HCT116 (cell line): ENCODE results near the gene SERGEF. TPM values are rescaled to one million over a fixed set of nuclear protein-coding genes. Genes with fewer than 3 reads are reported as not detected.

Experiments
- ATAC-seq: fragments of 200-7000 bp; cut with Tn5 transposase; 2 replicates; pipeline ENCODE4 v1.9.1; 2020; ENCODE audit warnings: mild to moderate bottlenecking, moderate library complexity
- BruUV-seq: library from RNA; stranded (reverse); fragments of 400-500 nt; replicated peaks from 2 replicates; lab custom pipeline; 2021; lab: Mats Ljungman, UMichigan
- CTCF ChIA-PET: fragments of 300-600 bp; sonication (Branson Sonifier 250); formaldehyde crosslinking; loops from one replicate; lab custom pipeline; 2021; ENCODE audit warnings: antibody characterized with exemption; lab: Charles Lee
- POLR2A ChIA-PET: fragments of 300-600, 350-600 bp; sonication (Branson Sonifier 250); formaldehyde crosslinking; loops from one replicate; lab custom pipeline; 2021; ENCODE audit warnings: antibody characterized with exemption; lab: Charles Lee
- RAD21 ChIA-PET, 2 experiments: fragments of 300-600 bp; sonication (Branson Sonifier 250); formaldehyde crosslinking; loops; one replicate each; lab custom pipeline; 2023; ENCODE audit warnings: low total read pairs in 2 of 2; ENCODE audit not compliant: uncharacterized antibody in 2 of 2, unreplicated experiment in 2 of 2, low non-redundant PET in 1 of 2; lab: Charles Lee
- DNase-seq: peaks from one replicate; pipeline ENCODE4 v3.0.0-alpha.2; 2010; ENCODE audit warnings: low read depth, low spot score
- H2AFZ ChIP-seq: fragments of 200-600 bp; shearing (Covaris generic), sonication (generic); 2 replicates; pipeline ENCODE4 v1.6.1; 2017; ENCODE audit warnings: low read depth, mixed run types, mixed read lengths, antibody characterized with exemption, low read length; ENCODE audit not compliant: poor library complexity, severe bottlenecking
- H3K27ac ChIP-seq: 2 replicates; pipeline ENCODE4 v1.5.1; 2012; ENCODE audit warnings: low read depth, low read length
- H3K27me3 ChIP-seq: fragments of 200-600 bp; sonication (generic); 2 replicates; pipeline ENCODE4 v1.6.1; 2016; ENCODE audit warnings: mixed run types, low read length, mixed read lengths; ENCODE audit not compliant: insufficient read depth
- H3K36me3 ChIP-seq, 2 experiments: fragments of 200-500 bp in 1 of 2; fragments of 200-600 bp in 1 of 2; sonication (Bioruptor generic) in 1 of 2; sonication (generic) in 1 of 2; 2 replicates each; pipeline versions ENCODE4 v1.5.1 to v1.6.1; 2014 to 2016; ENCODE audit warnings: low read length in 2 of 2, inconsistent platforms in 1 of 2, mixed read lengths in 1 of 2, mixed run types in 1 of 2; ENCODE audit not compliant: insufficient read depth in 2 of 2, control insufficient read depth in 1 of 2
- H3K4me1 ChIP-seq, 2 experiments: fragments of 200-600 bp in 1 of 2; sonication (generic) in 1 of 2; 2 replicates each; pipeline versions ENCODE4 v1.5.1 to v1.6.1; 2012 to 2017; ENCODE audit warnings: low read length in 2 of 2, inconsistent platforms in 1 of 2, mild to moderate bottlenecking in 1 of 2, mixed read lengths in 1 of 2, mixed run types in 1 of 2, moderate library complexity in 1 of 2; ENCODE audit not compliant: insufficient read depth in 2 of 2, control insufficient read depth in 1 of 2
- H3K4me2 ChIP-seq: fragments of 200-600 bp; sonication (generic); 2 replicates; pipeline ENCODE4 v1.6.1; 2017; ENCODE audit warnings: mixed run types, low read length, mixed read lengths
- H3K4me3 ChIP-seq, 2 experiments: fragments of 200-600 bp in 1 of 2; sonication (generic) in 1 of 2; replicated peaks in 1 of 2; 2 replicates each; pipeline ENCODE4 v1.5.1; 2011 to 2016; ENCODE audit warnings: low read length in 2 of 2, control low read depth in 1 of 2, low read depth in 1 of 2, mild to moderate bottlenecking in 1 of 2, mixed read lengths in 1 of 2, mixed run types in 1 of 2
- H3K79me2 ChIP-seq: fragments of 200-600 bp; sonication (generic); 2 replicates; pipeline ENCODE4 v1.6.1; 2017; ENCODE audit warnings: mild to moderate bottlenecking, mixed run types, low read length, moderate library complexity, mixed read lengths; ENCODE audit not compliant: insufficient read depth
- H3K9ac ChIP-seq: fragments of 200-600 bp; sonication (generic); 2 replicates; pipeline ENCODE4 v1.6.1; 2016; ENCODE audit warnings: low read length, mixed read lengths
- H3K9me2 ChIP-seq: fragments of 200-600 bp; sonication (generic), shearing (Covaris generic); 2 replicates; pipeline ENCODE4 v1.6.1; 2017; ENCODE audit warnings: mixed run types, mild to moderate bottlenecking, moderate library complexity; ENCODE audit not compliant: insufficient read depth
- H3K9me3 ChIP-seq, 2 experiments: fragments of 200-500 bp in 1 of 2; fragments of 200-600 bp in 1 of 2; sonication (Bioruptor generic) in 1 of 2; sonication (generic) in 1 of 2; 2 replicates each; pipeline ENCODE4 v1.6.1; 2014 to 2017; ENCODE audit warnings: low read length in 2 of 2, mixed read lengths in 2 of 2, inconsistent platforms in 1 of 2, low read depth in 1 of 2, mild to moderate bottlenecking in 1 of 2, mixed run types in 1 of 2, moderate library complexity in 1 of 2; ENCODE audit not compliant: control insufficient read depth in 1 of 2, insufficient read depth in 1 of 2
- H4K20me1 ChIP-seq: fragments of 200-600 bp; sonication (generic), shearing (Covaris generic); 2 replicates; pipeline ENCODE4 v1.6.1; 2017; ENCODE audit warnings: mixed run types, mild to moderate bottlenecking, moderate library complexity; ENCODE audit not compliant: insufficient read depth
- ATF3 ChIP-seq: IDR thresholded peaks from 2 replicates; pipeline ENCODE4 v1.6.1; 2012
- CTCF ChIP-seq, 3 experiments: fragments of 200-600 bp in 1 of 3; sonication (generic) in 1 of 3; IDR thresholded peaks in 2 of 3; conservative IDR thresholded peaks in 1 of 3; 2 replicates each; pipeline ENCODE4 v1.5.1; 2012 to 2017; ENCODE audit warnings: low read depth in 2 of 3, low read length in 2 of 3, antibody characterized with exemption in 1 of 3, borderline replicate concordance in 1 of 3, control low read depth in 1 of 3, mild to moderate bottlenecking in 1 of 3, mixed read lengths in 1 of 3, mixed run types in 1 of 3, moderate library complexity in 1 of 3; ENCODE audit not compliant: insufficient read depth in 1 of 3
- EGR1 ChIP-seq: IDR thresholded peaks from 2 replicates; pipeline ENCODE4 v1.6.1; 2012; ENCODE audit warnings: low read depth
- ELF1 ChIP-seq: IDR thresholded peaks from 2 replicates; pipeline ENCODE4 v1.6.1; 2012; ENCODE audit warnings: low read depth, borderline replicate concordance
- EZH2 ChIP-seq: fragments of 200-600 bp; sonication (generic); IDR thresholded peaks from 2 replicates; pipeline ENCODE4 v1.6.1; 2017; ENCODE audit warnings: antibody characterized with exemption, mixed run types
- EZH2phosphoT487 ChIP-seq: fragments of 200-600 bp; IDR thresholded peaks from 2 replicates; pipeline ENCODE4 v1.6.1; 2018; ENCODE audit warnings: antibody characterized with exemption, borderline replicate concordance
- FOSL1 ChIP-seq: IDR thresholded peaks from 2 replicates; pipeline ENCODE4 v1.6.1; 2012; ENCODE audit warnings: low read depth
- MAX ChIP-seq: IDR thresholded peaks from 2 replicates; pipeline ENCODE4 v1.6.1; 2012
- POLR2AphosphoS5 ChIP-seq: IDR thresholded peaks from 2 replicates; pipeline ENCODE4 v1.6.1; 2011; ENCODE audit warnings: mild to moderate bottlenecking, low read depth, low read length, moderate library complexity
- RAD21 ChIP-seq: IDR thresholded peaks from 2 replicates; pipeline ENCODE4 v1.6.1; 2012; ENCODE audit warnings: low read depth, mild to moderate bottlenecking
- REST ChIP-seq: IDR thresholded peaks from 2 replicates; pipeline ENCODE4 v1.6.1; 2012; ENCODE audit warnings: low read depth
- SIN3A ChIP-seq: IDR thresholded peaks from 2 replicates; pipeline ENCODE4 v1.6.1; 2012; ENCODE audit warnings: low read depth
- SP1 ChIP-seq: IDR thresholded peaks from 2 replicates; pipeline ENCODE4 v1.6.1; 2012; ENCODE audit warnings: low read depth
- SRF ChIP-seq: IDR thresholded peaks from 2 replicates; pipeline ENCODE4 v1.6.1; 2012; ENCODE audit warnings: low read depth
- ZBTB33 ChIP-seq: IDR thresholded peaks from 2 replicates; pipeline ENCODE4 v1.6.1; 2011; ENCODE audit warnings: mild to moderate bottlenecking, low read length, moderate library complexity; ENCODE audit not compliant: insufficient replicate concordance; ENCODE audit errors: extremely low read depth
- ZFX ChIP-seq: fragments of 450-650 bp; IDR thresholded peaks from 2 replicates; pipeline ENCODE4 v1.6.1; 2017
- ZNF274 ChIP-seq: fragments of 200-500 bp; sonication (Bioruptor generic); IDR thresholded peaks from 2 replicates; pipeline ENCODE4 v1.6.1; 2014; ENCODE audit warnings: mild to moderate bottlenecking, low read depth, low read length, inconsistent platforms
- intact Hi-C: fragments of 100-400 bp; cut with micrococcal nuclease; formaldehyde crosslinking; loops from 2 replicates; pipeline ENCODE4 v1.10.0; 2022
- total RNA-seq: library from RNA; stranded (reverse); gene quantifications from one replicate; pipeline ENCODE4 v1.2.1, GENCODE V29; 2021; ENCODE audit not compliant: unreplicated experiment

SERGEF gene
- total RNA-seq, 1 experiment from 2014 or later = 32.8 TPM

GRCh38 chr11:18056561-18057181 is 43.8 kb upstream of the SERGEF start:
- H3K36me3 ChIP-seq = no peaks in the 10 kb centered on the region
- RAD21 ChIA-PET = no interaction called here
- no peaks in the 10 kb centered on the region for H3K4me1 ChIP-seq
- POLR2A ChIA-PET = no interaction called here
- no peak for DNase-seq
- H3K79me2 ChIP-seq = no peaks in the 10 kb centered on the region
- no peak overlapping the region for H3K4me2 ChIP-seq
- no peak for ATAC-seq
- no peaks in the 10 kb centered on the region; the same call in 1 of the 2 replicates for H3K9me2 ChIP-seq
- TF ChIP-seq ZFX = no peak
- TF ChIP-seq ATF3 = no peak
- TF ChIP-seq SIN3A = no peak
- TF ChIP-seq ZBTB33 = no peak
- no peak for TF ChIP-seq REST
- no peak for TF ChIP-seq ZNF274
- TF ChIP-seq SRF = no peak
- no peak for TF ChIP-seq SP1
- no peak for TF ChIP-seq RAD21
- no peak for TF ChIP-seq MAX
- no peak for TF ChIP-seq CTCF (IDR thresholded peaks at IDR 0.05 in 2 of 3, conservative IDR thresholded peaks at IDR 0.05 in 1 of 3; ENCODE audit: borderline replicate concordance in 1 of 3, insufficient read depth in 1 of 3, low read depth in 2 of 3, low read length in 2 of 3)
- no peak for TF ChIP-seq POLR2AphosphoS5
- TF ChIP-seq ELF1 = no peak
- TF ChIP-seq FOSL1 = no peak
- no peak for TF ChIP-seq EGR1
- no peak for TF ChIP-seq EZH2
- no peak for TF ChIP-seq EZH2phosphoT487
- H4K20me1 ChIP-seq = no peaks in the 10 kb centered on the region
- no peak overlapping the region for H3K4me3 ChIP-seq
- no peak overlapping the region for H3K9ac ChIP-seq
- H3K27me3 ChIP-seq = no peaks in the 10 kb centered on the region
- no peaks in the 10 kb centered on the region for H3K9me3 ChIP-seq
- H3K27ac ChIP-seq = no peak overlapping the region
- CTCF ChIA-PET = interaction anchor here (1.5 kb wide), 1 partner anchor 58 kb away, joined by 3 read pairs; no protein-coding TSS in a partner anchor
- no peak overlapping the region for H2AFZ ChIP-seq
- BruUV-seq = no TSS peak
- intact Hi-C loops = no loop called here
